Liver (tissue), 10 donors: Measurements from ENCODE around the gene RO60. TPM values are rescaled to one million over a fixed set of nuclear protein-coding genes. Genes with fewer than 3 reads are reported as not detected.

Experiments
- DNase-seq: peaks from one replicate; pipeline ENCODE4 v3.0.0-alpha.2; 2017; ENCODE audit warnings: low spot score
- H3K27ac ChIP-seq, 2 donors: one replicate each; pipeline ENCODE4 v1.7.0; 2013; ENCODE audit warnings: inconsistent platforms in 2 of 2, low read length in 2 of 2, control low read depth in 1 of 2, low read depth in 1 of 2, mild to moderate bottlenecking in 1 of 2
- H3K27me3 ChIP-seq, 4 donors: one replicate each; pipeline versions ENCODE4 v1.6.1 to v1.7.0; 2013; ENCODE audit warnings: low read length in 3 of 4, inconsistent platforms in 1 of 4, mild to moderate bottlenecking in 1 of 4, moderate library complexity in 1 of 4; ENCODE audit not compliant: control insufficient read depth in 4 of 4, insufficient read depth in 4 of 4
- H3K36me3 ChIP-seq, 4 donors: one replicate each; pipeline versions ENCODE4 v1.6.1 to v1.7.0; 2013; ENCODE audit warnings: low read length in 3 of 4, mild to moderate bottlenecking in 3 of 4, low read depth in 1 of 4, moderate library complexity in 1 of 4; ENCODE audit not compliant: control insufficient read depth in 4 of 4, insufficient read depth in 3 of 4
- H3K4me1 ChIP-seq, 4 donors: one replicate each; pipeline versions ENCODE4 v1.6.1 to v1.7.0; 2013; ENCODE audit warnings: low read length in 3 of 4, mild to moderate bottlenecking in 3 of 4, moderate library complexity in 1 of 4; ENCODE audit not compliant: control insufficient read depth in 4 of 4, insufficient read depth in 4 of 4
- H3K4me3 ChIP-seq, 3 donors: one replicate each; pipeline versions ENCODE4 v1.6.1 to v1.7.0; 2013; ENCODE audit warnings: low read length in 3 of 3, control low read depth in 1 of 3, low read depth in 1 of 3, mild to moderate bottlenecking in 1 of 3
- H3K9ac ChIP-seq, 2 donors: one replicate each; pipeline ENCODE4 v1.7.0; 2013; ENCODE audit warnings: low read length in 2 of 2, mild to moderate bottlenecking in 2 of 2, moderate library complexity in 2 of 2, control low read depth in 1 of 2, low read depth in 1 of 2
- H3K9me3 ChIP-seq, 4 donors: one replicate each; pipeline versions ENCODE4 v1.6.1 to v1.7.0; 2013; ENCODE audit warnings: low read length in 3 of 4; ENCODE audit not compliant: control insufficient read depth in 4 of 4
- ATF3 ChIP-seq: IDR thresholded peaks from 2 replicates; pipeline ENCODE4 v1.6.1; 2016; ENCODE audit warnings: antibody characterized with exemption
- EGR1 ChIP-seq, 2 donors: IDR thresholded peaks; 2 replicates each; pipeline ENCODE4 v1.6.1; 2016 to 2018; ENCODE audit warnings: antibody characterized with exemption in 2 of 2, low read depth in 2 of 2
- FOXA1 ChIP-seq: IDR thresholded peaks from 2 replicates; pipeline ENCODE4 v1.6.1; 2016; ENCODE audit warnings: antibody characterized with exemption
- FOXA2 ChIP-seq: IDR thresholded peaks from 2 replicates; pipeline ENCODE4 v1.6.1; 2016; ENCODE audit warnings: antibody characterized with exemption
- GABPA ChIP-seq, 2 donors: IDR thresholded peaks in 1 of 2; conservative IDR thresholded peaks in 1 of 2; 2 replicates each; pipeline ENCODE4 v1.6.1; 2016; ENCODE audit warnings: antibody characterized with exemption in 2 of 2, mild to moderate bottlenecking in 1 of 2, moderate library complexity in 1 of 2
- HNF4A ChIP-seq, 2 donors: conservative IDR thresholded peaks; 2 replicates each; pipeline ENCODE4 v1.6.1; 2016; ENCODE audit warnings: antibody characterized with exemption in 2 of 2, mild to moderate bottlenecking in 2 of 2
- JUND ChIP-seq, 2 donors: IDR thresholded peaks; 2 replicates each; pipeline ENCODE4 v1.6.1; 2016; ENCODE audit warnings: antibody characterized with exemption in 2 of 2
- NR2F2 ChIP-seq: IDR thresholded peaks from 2 replicates; pipeline ENCODE4 v1.6.1; 2016; ENCODE audit warnings: antibody characterized with exemption
- RAD21 ChIP-seq, 2 donors: IDR thresholded peaks; 2 replicates each; pipeline ENCODE4 v1.6.1; 2016; ENCODE audit warnings: antibody characterized with exemption in 2 of 2, mild to moderate bottlenecking in 2 of 2
- RXRA ChIP-seq, 2 donors: IDR thresholded peaks; 2 replicates each; pipeline ENCODE4 v1.6.1; 2017 to 2018; ENCODE audit warnings: antibody characterized with exemption in 2 of 2, mild to moderate bottlenecking in 1 of 2
- SP1 ChIP-seq: IDR thresholded peaks from 2 replicates; pipeline ENCODE4 v1.6.1; 2018; ENCODE audit warnings: antibody characterized with exemption, mild to moderate bottlenecking
- TAF1 ChIP-seq: conservative IDR thresholded peaks from 2 replicates; pipeline ENCODE4 v1.6.1; 2016; ENCODE audit warnings: antibody characterized with exemption, mild to moderate bottlenecking
- YY1 ChIP-seq: IDR thresholded peaks from 2 replicates; pipeline ENCODE4 v1.6.1; 2016; ENCODE audit warnings: antibody characterized with exemption, mild to moderate bottlenecking
- WGBS: extraction: QIAGEN DNeasy Blood & Tissue Kit; methylation state at CpG from one replicate; pipeline ENCODE4 v1.1.7; 2013; 5-methylcytosine and 5-hydroxymethylcytosine counted together
- polyA plus RNA-seq, 2 donors: library from polyadenylated mRNA; stranded (reverse) in 1 of 2; unstranded in 1 of 2; fragments of 200-250 nt in 1 of 2; fragments of >200 nt in 1 of 2; fragmentation: Nextera tagmentation in 1 of 2; extraction: Ambion mirVana in 1 of 2; gene quantifications; one replicate each; pipeline versions ENCODE4 v1.2.1 to v1.2.3, GENCODE V29; 2013 to 2015
- small RNA-seq: library from RNA; depleted of rRNA; stranded (forward); fragments of <200 nt; gene quantifications from one replicate; pipeline ENCODE3, GENCODE V24; 2014
- total RNA-seq, 2 donors: library from RNA; depleted of rRNA; stranded (reverse); fragments of >200 nt; gene quantifications; one replicate each; pipeline ENCODE4 v1.2.3, GENCODE V29; 2014
- TF ChIP-seq, protein P1 (sequence below): fragments of 150-350 bp; IDR thresholded peaks from 2 replicates; pipeline ENCODE4 v1.5.1; 2017; ENCODE audit warnings: improper control_type of control experiment, low read depth, low read length; ENCODE audit not compliant: missing input control
- TF ChIP-seq, protein P2 (sequence below): IDR thresholded peaks from 2 replicates; pipeline ENCODE4 v1.6.1; 2016; ENCODE audit warnings: antibody characterized with exemption, mild to moderate bottlenecking
- TF ChIP-seq, protein P3 (sequence below): IDR thresholded peaks from 2 replicates; pipeline ENCODE4 v1.6.1; 2016; ENCODE audit warnings: antibody characterized with exemption
- donor health status: healthy.
- donor health status: healthy.
- donor health status: healthy.
- donor health status: healthy.
- donor health status: healthy.

The RO60 gene
- total and polyA plus RNA-seq, 4 donors, result 5.9 to 121 (median 34.9) TPM

DNA sequence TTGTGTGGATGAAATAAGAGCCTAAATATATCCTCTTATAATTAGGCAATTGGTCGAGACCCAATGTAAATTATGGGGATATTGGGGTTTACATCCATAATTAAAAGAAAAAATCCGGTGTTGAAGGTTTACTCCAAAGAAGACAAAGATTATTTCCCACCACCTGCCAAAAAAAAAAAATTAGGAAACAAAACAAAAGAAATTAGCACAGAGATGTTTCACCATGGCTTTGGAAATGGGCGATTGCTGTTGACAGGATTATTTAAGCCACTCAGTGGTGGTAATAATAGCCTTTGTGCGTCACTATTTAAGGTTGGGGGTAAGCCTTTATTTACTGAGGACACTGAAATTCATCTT lies 46.4 kb downstream of the RO60 start (continued):
- TF ChIP-seq, protein P1, sequence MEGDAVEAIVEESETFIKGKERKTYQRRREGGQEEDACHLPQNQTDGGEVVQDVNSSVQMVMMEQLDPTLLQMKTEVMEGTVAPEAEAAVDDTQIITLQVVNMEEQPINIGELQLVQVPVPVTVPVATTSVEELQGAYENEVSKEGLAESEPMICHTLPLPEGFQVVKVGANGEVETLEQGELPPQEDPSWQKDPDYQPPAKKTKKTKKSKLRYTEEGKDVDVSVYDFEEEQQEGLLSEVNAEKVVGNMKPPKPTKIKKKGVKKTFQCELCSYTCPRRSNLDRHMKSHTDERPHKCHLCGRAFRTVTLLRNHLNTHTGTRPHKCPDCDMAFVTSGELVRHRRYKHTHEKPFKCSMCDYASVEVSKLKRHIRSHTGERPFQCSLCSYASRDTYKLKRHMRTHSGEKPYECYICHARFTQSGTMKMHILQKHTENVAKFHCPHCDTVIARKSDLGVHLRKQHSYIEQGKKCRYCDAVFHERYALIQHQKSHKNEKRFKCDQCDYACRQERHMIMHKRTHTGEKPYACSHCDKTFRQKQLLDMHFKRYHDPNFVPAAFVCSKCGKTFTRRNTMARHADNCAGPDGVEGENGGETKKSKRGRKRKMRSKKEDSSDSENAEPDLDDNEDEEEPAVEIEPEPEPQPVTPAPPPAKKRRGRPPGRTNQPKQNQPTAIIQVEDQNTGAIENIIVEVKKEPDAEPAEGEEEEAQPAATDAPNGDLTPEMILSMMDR, result no peak
- no peak for TF ChIP-seq FOXA1
- TF ChIP-seq FOXA2, result no peak
- TF ChIP-seq ATF3, result no peak
- no peak for TF ChIP-seq SP1
- no peak for TF ChIP-seq TAF1

DNA sequence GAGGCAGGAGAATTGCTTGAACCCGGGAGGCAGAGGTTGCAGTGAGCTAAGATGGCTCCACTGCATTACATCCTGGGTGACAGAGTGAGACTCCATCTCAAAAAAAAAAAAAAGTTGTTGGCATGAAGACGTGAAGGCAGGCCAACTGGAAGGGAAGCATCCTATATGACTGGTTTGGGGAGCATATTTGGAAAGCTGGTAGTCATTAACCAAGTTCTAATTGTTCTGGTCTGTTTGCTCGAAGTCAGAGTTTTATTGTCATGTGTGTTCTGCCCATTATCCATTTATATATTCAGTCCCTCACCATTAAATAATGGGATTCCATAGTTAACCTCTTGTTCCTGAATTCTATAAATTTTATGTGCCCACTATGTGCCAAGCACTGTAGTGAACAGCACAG lies 49.1 kb downstream of the RO60 start:
- TF ChIP-seq GABPA (IDR thresholded peaks at IDR 0.05 in 1 of 2, conservative IDR thresholded peaks at IDR 0.05 in 1 of 2) (no peak), RXRA (IDR thresholded peaks at IDR 0.05) (no peak), JUND (IDR thresholded peaks at IDR 0.05) (no peak), YY1 (no peak), RAD21 (IDR thresholded peaks at IDR 0.05) (no peak), NR2F2 (no peak), SP1 (no peak), EGR1 (IDR thresholded peaks at IDR 0.05; ENCODE audit: low read depth in 2 of 2) (no peak), HNF4A (conservative IDR thresholded peaks at IDR 0.05) (no peak)
- TF ChIP-seq, protein P2, sequence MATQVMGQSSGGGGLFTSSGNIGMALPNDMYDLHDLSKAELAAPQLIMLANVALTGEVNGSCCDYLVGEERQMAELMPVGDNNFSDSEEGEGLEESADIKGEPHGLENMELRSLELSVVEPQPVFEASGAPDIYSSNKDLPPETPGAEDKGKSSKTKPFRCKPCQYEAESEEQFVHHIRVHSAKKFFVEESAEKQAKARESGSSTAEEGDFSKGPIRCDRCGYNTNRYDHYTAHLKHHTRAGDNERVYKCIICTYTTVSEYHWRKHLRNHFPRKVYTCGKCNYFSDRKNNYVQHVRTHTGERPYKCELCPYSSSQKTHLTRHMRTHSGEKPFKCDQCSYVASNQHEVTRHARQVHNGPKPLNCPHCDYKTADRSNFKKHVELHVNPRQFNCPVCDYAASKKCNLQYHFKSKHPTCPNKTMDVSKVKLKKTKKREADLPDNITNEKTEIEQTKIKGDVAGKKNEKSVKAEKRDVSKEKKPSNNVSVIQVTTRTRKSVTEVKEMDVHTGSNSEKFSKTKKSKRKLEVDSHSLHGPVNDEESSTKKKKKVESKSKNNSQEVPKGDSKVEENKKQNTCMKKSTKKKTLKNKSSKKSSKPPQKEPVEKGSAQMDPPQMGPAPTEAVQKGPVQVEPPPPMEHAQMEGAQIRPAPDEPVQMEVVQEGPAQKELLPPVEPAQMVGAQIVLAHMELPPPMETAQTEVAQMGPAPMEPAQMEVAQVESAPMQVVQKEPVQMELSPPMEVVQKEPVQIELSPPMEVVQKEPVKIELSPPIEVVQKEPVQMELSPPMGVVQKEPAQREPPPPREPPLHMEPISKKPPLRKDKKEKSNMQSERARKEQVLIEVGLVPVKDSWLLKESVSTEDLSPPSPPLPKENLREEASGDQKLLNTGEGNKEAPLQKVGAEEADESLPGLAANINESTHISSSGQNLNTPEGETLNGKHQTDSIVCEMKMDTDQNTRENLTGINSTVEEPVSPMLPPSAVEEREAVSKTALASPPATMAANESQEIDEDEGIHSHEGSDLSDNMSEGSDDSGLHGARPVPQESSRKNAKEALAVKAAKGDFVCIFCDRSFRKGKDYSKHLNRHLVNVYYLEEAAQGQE, result no peak
- TF ChIP-seq, protein P3, sequence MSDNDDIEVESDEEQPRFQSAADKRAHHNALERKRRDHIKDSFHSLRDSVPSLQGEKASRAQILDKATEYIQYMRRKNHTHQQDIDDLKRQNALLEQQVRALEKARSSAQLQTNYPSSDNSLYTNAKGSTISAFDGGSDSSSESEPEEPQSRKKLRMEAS, result no peak
- Histone ChIP-seq H3K9me3 (no peaks in the 10 kb centered on the region), H3K27me3 (no peaks in the 10 kb centered on the region), H3K9ac (no peak overlapping the region), H3K27ac (no peak overlapping the region), H3K4me1 (peaks cover 0 to 22% (median 16%) of the 10 kb centered on the region in 4 donors), H3K36me3 (no peaks in the 10 kb centered on the region), H3K4me3 (no peak overlapping the region)
- no peak for DNase-seq
- 84% methylated on average over 3 of the region's 3 CpGs for WGBS

Small RNAs within 50 kb of the gene (small RNA-seq; reads per million reads assigned to genes)
- gene SCARNA18B, result not detected

Other genes with a start within 250 kb of the RO60 start
- gene UCHL5, start 252 bp upstream of the RO60 start, total RNA-seq, result 10 to 100 TPM; 21.1 to 29.7 TPM
- 10 to 100 TPM; 14.5 to 22.0 TPM for gene UCHL5, start 252 bp upstream of the RO60 start, polyA plus RNA-seq
- gene GLRX2, start 45.8 kb downstream of the RO60 start, total RNA-seq, result 1 to 10 TPM; 3.1 to 5.6 TPM
- gene GLRX2, start 45.8 kb downstream of the RO60 start, polyA plus RNA-seq, result 10 to 100 TPM in 1 of 2 donors, 1 to 10 TPM in 1; 9.9 to 25.8 TPM
- 10 to 100 TPM; 12.4 to 20.6 TPM for gene CDC73, start 62.4 kb downstream of the RO60 start, total RNA-seq
- gene CDC73, start 62.4 kb downstream of the RO60 start, polyA plus RNA-seq, result 10 to 100 TPM in 1 of 2 donors, 1 to 10 TPM in 1; 5.8 to 12.9 TPM
- gene B3GALT2, start 127.0 kb downstream of the RO60 start, total RNA-seq, result 1 to 10 TPM in 1 of 2 donors, under 1 TPM in 1; 0.25 to 1.9 TPM
- under 1 TPM; 0.10 to 0.46 TPM for gene B3GALT2, start 127.0 kb downstream of the RO60 start, polyA plus RNA-seq